GM18519 (cell line): Measurements from ENCODE around the gene ITGAX.

Source experiments
- ATAC-seq: cut with Tn5 transposase; IDR thresholded peaks from one replicate; pipeline ENCODE4 v1.9.1; 2021; ENCODE audit warnings: mild to moderate bottlenecking, moderate library complexity; ENCODE audit not compliant: unreplicated experiment, low FRiP score

ITGAX gene

GRCh38 chr16:31371619-31372484 is 16.9 kb downstream of the ITGAX start:
- ATAC-seq, result no peak

GRCh38 chr16:31373235-31373634 is 18.3 kb downstream of the ITGAX start:
- ATAC-seq, result no peak

DNA sequence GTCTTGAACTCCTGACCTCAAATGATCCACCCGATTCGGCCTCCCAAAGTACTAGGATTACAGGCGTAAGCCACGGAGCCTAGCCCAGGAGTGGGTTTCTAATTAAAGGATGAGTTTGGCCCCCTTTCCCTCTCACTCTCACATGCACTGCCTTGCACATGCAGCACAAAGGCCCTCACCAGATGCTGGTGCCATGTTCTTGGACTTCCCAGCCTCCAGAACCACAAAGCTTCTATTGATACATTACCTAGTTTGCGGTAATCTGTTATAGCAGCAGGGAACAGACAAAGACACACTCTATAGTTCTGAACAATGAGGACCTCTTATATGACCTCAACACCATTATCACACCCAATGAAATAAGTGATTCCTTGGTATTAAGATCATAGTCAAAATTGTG is 20.3 kb downstream of the ITGAX start:
- no peak for ATAC-seq

DNA sequence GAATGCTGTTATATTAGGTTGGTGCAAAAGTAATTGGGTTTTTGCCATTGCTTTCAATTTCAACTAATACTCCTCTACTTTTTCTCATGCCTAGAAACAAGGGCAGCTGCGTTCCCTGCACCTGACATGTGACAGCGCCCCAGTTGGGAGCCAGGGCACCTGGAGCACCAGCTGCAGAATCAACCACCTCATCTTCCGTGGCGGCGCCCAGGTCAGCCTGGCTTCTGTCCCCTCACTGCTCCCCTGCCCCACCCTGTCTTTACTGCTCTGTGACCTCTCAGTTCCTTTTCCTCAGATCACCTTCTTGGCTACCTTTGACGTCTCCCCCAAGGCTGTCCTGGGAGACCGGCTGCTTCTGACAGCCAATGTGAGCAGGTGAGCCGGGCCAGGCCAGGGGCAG is 21.7 kb downstream of the ITGAX start:
- no peak for ATAC-seq

GRCh38 chr16:31377210-31377903 is 22.4 kb downstream of the ITGAX start:
- ATAC-seq, result no peak

DNA sequence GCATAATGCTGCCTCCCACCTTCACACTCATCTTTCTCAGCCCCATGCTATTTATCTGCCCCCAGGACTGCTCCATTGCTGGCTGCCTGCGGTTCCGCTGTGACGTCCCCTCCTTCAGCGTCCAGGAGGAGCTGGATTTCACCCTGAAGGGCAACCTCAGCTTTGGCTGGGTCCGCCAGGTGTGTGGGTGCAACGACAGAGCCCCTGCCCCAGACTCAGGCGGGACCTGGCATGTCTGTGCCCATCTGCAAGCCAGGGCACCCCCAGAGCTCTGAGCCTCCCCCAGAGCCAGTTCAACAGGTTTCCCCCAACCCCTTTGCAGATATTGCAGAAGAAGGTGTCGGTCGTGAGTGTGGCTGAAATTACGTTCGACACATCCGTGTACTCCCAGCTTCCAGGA is 25.2 kb downstream of the ITGAX start:
- no peak for ATAC-seq

DNA sequence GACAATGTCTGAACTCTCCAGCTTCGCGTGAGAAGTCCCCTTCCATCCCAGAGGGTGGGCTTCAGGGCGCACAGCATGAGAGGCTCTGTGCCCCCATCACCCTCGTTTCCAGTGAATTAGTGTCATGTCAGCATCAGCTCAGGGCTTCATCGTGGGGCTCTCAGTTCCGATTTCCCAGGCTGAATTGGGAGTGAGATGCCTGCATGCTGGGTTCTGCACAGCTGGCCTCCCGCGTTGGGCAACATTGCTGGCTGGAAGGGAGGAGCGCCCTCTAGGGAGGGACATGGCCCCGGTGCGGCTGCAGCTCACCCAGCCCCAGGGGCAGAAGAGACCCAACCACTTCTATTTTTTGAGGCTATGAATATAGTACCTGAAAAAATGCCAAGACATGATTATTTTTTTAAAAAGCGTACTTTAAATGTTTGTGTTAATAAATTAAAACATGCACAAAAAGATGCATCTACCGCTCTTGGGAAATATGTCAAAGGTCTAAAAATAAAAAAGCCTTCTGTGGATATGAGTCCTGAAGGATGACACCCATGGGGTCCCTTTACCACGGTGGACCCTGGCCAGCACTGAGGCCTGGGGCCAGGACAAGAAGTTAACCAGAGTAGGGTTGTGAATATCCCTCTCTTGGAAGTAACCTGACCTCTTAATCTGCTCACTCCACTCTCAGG is 27.6 kb downstream of the ITGAX start:
- no peak for ATAC-seq

DNA sequence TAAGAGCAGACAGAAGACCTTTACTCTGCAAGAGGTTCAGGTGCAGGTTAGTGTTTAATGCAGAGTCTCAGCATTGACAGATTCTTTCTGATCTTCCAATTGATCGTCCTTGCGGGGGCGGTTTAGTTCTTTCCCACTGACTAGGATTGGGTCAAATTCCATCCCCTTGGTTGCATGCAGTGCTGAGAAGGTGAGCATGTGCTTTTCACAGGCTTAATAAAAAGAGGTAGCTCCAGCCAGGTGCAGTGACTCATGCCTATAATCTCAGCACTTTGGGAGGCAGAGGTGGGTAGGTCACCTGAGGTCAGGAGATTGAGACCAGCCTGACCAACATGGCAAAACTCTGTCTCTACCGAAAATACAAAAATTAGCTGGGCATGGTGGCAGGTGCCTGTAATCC is 30.7 kb downstream of the ITGAX start:
- ATAC-seq, result no peak

GRCh38 chr16:31386157-31386984 is 31.4 kb downstream of the ITGAX start:
- ATAC-seq, result no peak

GRCh38 chr16:31388535-31388934 is 33.6 kb downstream of the ITGAX start:
- ATAC-seq, result no peak

- no peak for ATAC-seq
Observed at GRCh38 chr16:31390504-31391041, 35.6 kb downstream of the ITGAX start.

DNA sequence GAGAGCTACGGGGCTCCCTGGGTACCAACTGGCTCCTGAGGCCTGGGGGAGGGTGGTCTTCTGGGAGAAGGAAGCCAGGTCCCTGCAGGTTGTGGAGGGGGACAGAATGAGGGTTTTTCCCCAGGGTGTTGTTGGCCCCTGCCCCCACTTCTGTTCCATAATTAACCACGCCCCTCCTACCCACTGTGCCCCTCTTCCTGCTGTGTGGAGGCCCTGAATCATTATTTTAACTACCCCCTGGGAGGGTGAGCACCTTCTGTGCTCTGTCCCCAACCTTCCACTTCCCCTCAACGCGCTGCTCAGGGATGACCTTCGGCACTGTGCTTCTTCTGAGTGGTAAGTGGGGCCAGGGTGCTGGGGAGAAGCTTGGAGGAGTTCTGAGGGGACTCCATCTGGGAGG is 38.1 kb downstream of the ITGAX start, which contains the start of gene ITGAD:
TSS of gene ITGAD (plus strand) at position 280 of the 400 bp plus-strand sequence. CDS start at position 306, 26 bp downstream.
- no peak for ATAC-seq

GRCh38 chr16:31395647-31396046 is 40.7 kb downstream of the ITGAX start:
- no peak for ATAC-seq

GRCh38 chr16:31397096-31397660 is 42.2 kb downstream of the ITGAX start:
- no peak for ATAC-seq

- ATAC-seq, result no peak
Observed at GRCh38 chr16:31397701-31398100, 42.7 kb downstream of the ITGAX start.

DNA sequence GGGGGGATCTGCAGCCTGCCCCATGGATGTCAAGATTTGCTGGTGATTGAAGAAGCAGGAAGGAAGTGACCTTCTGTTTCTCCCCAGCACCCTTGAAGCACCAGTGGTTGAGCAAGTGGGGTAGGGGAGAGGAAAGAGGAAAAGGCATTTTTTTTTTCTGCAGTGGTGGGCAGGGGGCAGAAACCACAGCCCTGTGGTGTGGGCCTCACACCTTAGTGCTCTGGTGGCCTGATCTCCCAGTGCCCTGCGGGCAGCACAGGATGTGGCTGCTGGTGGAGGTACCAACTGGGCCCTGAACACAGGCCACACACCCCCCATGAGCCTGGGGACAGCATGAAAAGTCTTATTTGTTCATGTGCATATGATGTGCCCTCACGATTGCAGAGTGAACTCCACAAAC is 45.2 kb downstream of the ITGAX start:
- no peak for ATAC-seq

GRCh38 chr16:31401436-31401835 is 46.5 kb downstream of the ITGAX start:
- ATAC-seq, result no peak

DNA sequence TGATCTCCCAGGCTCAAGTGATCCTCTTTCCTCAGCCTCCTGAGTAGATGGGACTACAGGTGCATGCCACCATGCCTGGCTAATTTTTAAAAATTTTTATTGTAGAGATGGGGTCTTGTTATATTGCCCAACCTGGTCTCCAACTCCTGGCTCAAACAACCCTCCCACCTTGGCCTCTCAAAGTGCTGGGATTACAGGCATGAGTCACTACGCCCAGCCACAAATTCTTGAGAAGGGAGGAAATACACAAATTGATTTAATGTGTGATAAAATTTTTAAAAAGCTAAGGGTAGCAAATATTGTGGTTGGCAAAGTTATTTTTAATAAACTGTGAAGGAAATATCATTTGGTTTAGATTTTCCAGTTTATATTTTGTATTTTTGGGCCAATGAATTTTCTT is 47.7 kb downstream of the ITGAX start:
- ATAC-seq, result no peak

GRCh38 chr16:31403590-31404352 is 48.8 kb downstream of the ITGAX start:
- no peak for ATAC-seq
